GM18507 (cell line): Measurements from ENCODE around the gene DNAAF5.
"Not testable (repeated sequence)": the region's sequence is repeated elsewhere in the genome, so short reads cannot be mapped to it uniquely, and the experiment has no call there.

Source experiments
- DNase-seq: peaks from one replicate; pipeline ENCODE4 v3.0.0; 2011; ENCODE audit warnings: low read depth; ENCODE audit not compliant: insufficient read length; ENCODE audit errors: extremely low spot score
- FAIRE-seq: peaks from 2 replicates; lab custom pipeline; 2011; peaks lifted over from hg19 to GRCh38; lab: Jason Lieb, UNC

DNAAF5 gene

GRCh38 chr7:744128-744520 lies 17.6 kb downstream of the DNAAF5 start:
- FAIRE-seq, DNase-seq: not testable (repeated sequence)

- DNase-seq (no peak), FAIRE-seq (no peak)
Measured at GRCh38 chr7:744854-745430, 18.4 kb downstream of the DNAAF5 start.

GRCh38 chr7:745431-746154 lies 19.1 kb downstream of the DNAAF5 start:
- FAIRE-seq (no peak), DNase-seq (no peak)

- FAIRE-seq = no peak
- DNase-seq = no peak
Measured at GRCh38 chr7:746155-747061, 19.9 kb downstream of the DNAAF5 start.

- DNase-seq (no peak), FAIRE-seq (no peak)
Measured at GRCh38 chr7:747186-747585, 20.7 kb downstream of the DNAAF5 start.

GRCh38 chr7:748446-748845 lies 21.9 kb downstream of the DNAAF5 start:
- DNase-seq = no peak
- no peak for FAIRE-seq

GRCh38 chr7:749140-749551 lies 22.6 kb downstream of the DNAAF5 start:
- DNase-seq (no peak), FAIRE-seq (no peak)

- DNase-seq (no peak), FAIRE-seq (no peak)
Measured at GRCh38 chr7:750111-750905, 23.8 kb downstream of the DNAAF5 start.

GRCh38 chr7:751826-752225 lies 25.3 kb downstream of the DNAAF5 start:
- no peak for DNase-seq
- no peak for FAIRE-seq

- DNase-seq, FAIRE-seq: not testable (repeated sequence)
Measured at GRCh38 chr7:752256-752655, 25.8 kb downstream of the DNAAF5 start.

GRCh38 chr7:753190-753589 lies 26.7 kb downstream of the DNAAF5 start:
- DNase-seq = no peak
- FAIRE-seq = no peak

- FAIRE-seq = no peak
- no peak for DNase-seq
Measured at GRCh38 chr7:754531-755412, 28.3 kb downstream of the DNAAF5 start.

GRCh38 chr7:755413-755805 lies 28.9 kb downstream of the DNAAF5 start:
- FAIRE-seq (no peak), DNase-seq (no peak)

- DNase-seq = no peak
- no peak for FAIRE-seq
Measured at GRCh38 chr7:756231-756927, 29.9 kb downstream of the DNAAF5 start.

- FAIRE-seq (no peak), DNase-seq (no peak)
Measured at GRCh38 chr7:756928-757560, 30.5 kb downstream of the DNAAF5 start.

GRCh38 chr7:757741-758163 lies 31.3 kb downstream of the DNAAF5 start:
- FAIRE-seq (no peak), DNase-seq (no peak)

- no peak for DNase-seq
- no peak for FAIRE-seq
Measured at GRCh38 chr7:759569-759968, 33.1 kb downstream of the DNAAF5 start.

GRCh38 chr7:760006-760405 lies 33.5 kb downstream of the DNAAF5 start:
- FAIRE-seq = no peak

More at GRCh38 chr7:760006-760405, 33.5 kb downstream of the DNAAF5 start:
- DNase-seq = no peak
